IMR-90 (cell line): Measurements from ENCODE around the gene ROBO2. TPM values are rescaled to one million over a fixed set of nuclear protein-coding genes. Genes with fewer than 3 reads are reported as not detected.

Experiments
- ATAC-seq: fragments of 200-7000 bp; cut with Tn5 transposase; 2 replicates; pipeline ENCODE4 v1.9.1; 2020; ENCODE audit warnings: low read depth, mild to moderate bottlenecking, moderate library complexity
- BruUV-seq: library from RNA; stranded (reverse); fragments of 400-500 nt; replicated peaks from 2 replicates; lab custom pipeline; 2021; lab: Mats Ljungman, UMichigan
- CTCF ChIA-PET: fragments of 300-600 bp; formaldehyde crosslinking; extraction: SDS; loops from one replicate; lab custom pipeline; 2021; ENCODE audit warnings: antibody characterized with exemption; lab: Yijun Ruan, JAX
- POLR2A ChIA-PET: fragments of 300-600 bp; sonication (Branson Sonifier 250); formaldehyde crosslinking; loops from one replicate; lab custom pipeline; 2022; ENCODE audit warnings: antibody characterized with exemption; ENCODE audit not compliant: unreplicated experiment; lab: Charles Lee
- DNase-seq: peaks from one replicate; pipeline ENCODE4 v3.0.0; 2013
- H2AFZ ChIP-seq: replicated peaks from 2 replicates; pipeline ENCODE3; 2013; ENCODE audit warnings: low read length, mild to moderate bottlenecking; ENCODE audit not compliant: poor library complexity
- H2AK5ac ChIP-seq: 2 replicates; pipeline ENCODE4 v1.6.1; 2013; ENCODE audit warnings: low read depth, low read length, inconsistent platforms
- H2AK9ac ChIP-seq: replicated peaks from 2 replicates; pipeline ENCODE3; 2013; ENCODE audit warnings: mild to moderate bottlenecking, low read depth, low read length, moderate library complexity; ENCODE audit not compliant: poor library complexity
- H2BK120ac ChIP-seq: 2 replicates; pipeline ENCODE4 v1.6.1; 2013; ENCODE audit warnings: low read depth, low read length, inconsistent platforms
- H2BK15ac ChIP-seq: 3 replicates; pipeline ENCODE4 v1.6.1; 2013; ENCODE audit warnings: low read depth, low read length, inconsistent platforms
- H2BK20ac ChIP-seq: 2 replicates; pipeline ENCODE4 v1.6.1; 2013; ENCODE audit warnings: low read depth, mild to moderate bottlenecking, inconsistent platforms, low read length, moderate library complexity
- H2BK5ac ChIP-seq: 2 replicates; pipeline ENCODE4 v1.6.1; 2013; ENCODE audit warnings: mild to moderate bottlenecking, low read depth, low read length, inconsistent platforms; ENCODE audit not compliant: poor library complexity, severe bottlenecking
- H3K14ac ChIP-seq: replicated peaks from 2 replicates; pipeline ENCODE4 v1.6.1; 2013; ENCODE audit warnings: low read depth, low read length, inconsistent platforms
- H3K18ac ChIP-seq: 2 replicates; pipeline ENCODE4 v1.6.1; 2013; ENCODE audit warnings: low read depth, low read length, control low read depth
- H3K23ac ChIP-seq: 2 replicates; pipeline ENCODE4 v1.6.1; 2013; ENCODE audit warnings: low read depth, low read length, inconsistent platforms
- H3K27ac ChIP-seq: 2 replicates; pipeline ENCODE4 v1.5.1; 2013; ENCODE audit warnings: mild to moderate bottlenecking, control low read depth, low read length; ENCODE audit not compliant: insufficient read depth
- H3K27me3 ChIP-seq: 2 replicates; pipeline ENCODE4 v1.6.1; 2013; ENCODE audit warnings: low read length; ENCODE audit not compliant: control insufficient read depth, insufficient read depth
- H3K36me3 ChIP-seq: 2 replicates; pipeline ENCODE4 v1.6.1; 2013; ENCODE audit warnings: low read length, mixed read lengths; ENCODE audit not compliant: control insufficient read depth, insufficient read depth
- H3K4ac ChIP-seq: 2 replicates; pipeline ENCODE4 v1.6.1; 2013; ENCODE audit warnings: low read depth, low read length, inconsistent platforms
- H3K4me1 ChIP-seq: 2 replicates; pipeline ENCODE4 v1.6.1; 2013; ENCODE audit warnings: low read length, mixed read lengths; ENCODE audit not compliant: control insufficient read depth, insufficient read depth
- H3K4me2 ChIP-seq: 2 replicates; pipeline ENCODE4 v1.6.1; 2013; ENCODE audit warnings: low read depth, mild to moderate bottlenecking, control low read depth, low read length, moderate library complexity
- H3K4me3 ChIP-seq: 2 replicates; pipeline ENCODE4 v1.5.1; 2013; ENCODE audit warnings: low read depth, mild to moderate bottlenecking, control low read depth, low read length, moderate library complexity; ENCODE audit not compliant: insufficient read depth
- H3K56ac ChIP-seq: 2 replicates; pipeline ENCODE4 v1.6.1; 2013; ENCODE audit warnings: low read length, inconsistent platforms; ENCODE audit not compliant: insufficient read depth; ENCODE audit errors: extremely low read depth
- H3K79me1 ChIP-seq, 2 experiments: 2 replicates each; pipeline ENCODE4 v1.6.1; 2013; ENCODE audit warnings: low read length in 2 of 2, inconsistent platforms in 1 of 2, low read depth in 1 of 2
- H3K9ac ChIP-seq: 2 replicates; pipeline ENCODE4 v1.6.1; 2013; ENCODE audit warnings: low read depth, low read length, control low read depth
- H3K9me1 ChIP-seq: 2 replicates; pipeline ENCODE4 v1.6.1; 2013; ENCODE audit warnings: low read length, inconsistent platforms; ENCODE audit not compliant: insufficient read depth
- H3K9me3 ChIP-seq: 2 replicates; pipeline ENCODE4 v1.6.1; 2013; ENCODE audit warnings: low read length; ENCODE audit not compliant: control insufficient read depth, insufficient read depth
- H4K20me1 ChIP-seq: 2 replicates; pipeline ENCODE4 v1.6.1; 2013; ENCODE audit warnings: low read length, inconsistent platforms; ENCODE audit not compliant: insufficient read depth
- H4K5ac ChIP-seq: 2 replicates; pipeline ENCODE4 v1.6.1; 2013; ENCODE audit warnings: mild to moderate bottlenecking, low read depth, low read length, control low read depth
- H4K8ac ChIP-seq, 2 experiments: 2 replicates each; pipeline ENCODE4 v1.6.1; 2013; ENCODE audit warnings: low read depth in 2 of 2, low read length in 2 of 2, control low read depth in 1 of 2, inconsistent platforms in 1 of 2
- H4K91ac ChIP-seq: 2 replicates; pipeline ENCODE4 v1.6.1; 2013; ENCODE audit warnings: low read depth, low read length, inconsistent platforms; ENCODE audit not compliant: insufficient read depth
- POLR2A ChIP-seq: IDR thresholded peaks from 2 replicates; pipeline ENCODE4 v1.6.1; 2012; ENCODE audit warnings: mild to moderate bottlenecking, low read depth, low read length
- RCOR1 ChIP-seq: IDR thresholded peaks from 2 replicates; pipeline ENCODE4 v1.6.1; 2012; ENCODE audit warnings: mild to moderate bottlenecking, low read length, improper control_type of control experiment; ENCODE audit not compliant: insufficient replicate concordance
- WGBS, 2 experiments: methylation state at CpG; one replicate each; pipeline versions ENCODE4 v1.1.5 to v1.1.7; 2013; ENCODE audit warnings: missing lambda C conversion rate in 2 of 2; ENCODE audit not compliant: insufficient read length in 1 of 2; ENCODE audit errors: extremely low coverage in 2 of 2; 5-methylcytosine and 5-hydroxymethylcytosine counted together
- dilution Hi-C: fragments of 300-500 bp; cut with HindIII; formaldehyde crosslinking; loops from one replicate; pipeline ENCODE4 v1.14.3; 2018; ENCODE audit warnings: low sequenced_read_pairs; ENCODE audit not compliant: unreplicated experiment
- in situ Hi-C: fragments of 300-500 bp; cut with MboI; formaldehyde crosslinking; loops from 3 replicates; pipeline ENCODE4 v1.14.3; 2019; ENCODE audit warnings: low sequenced_read_pairs, inconsistent platforms, mixed read lengths
- intact Hi-C: fragments of 100-400 bp; cut with micrococcal nuclease; formaldehyde crosslinking; loops from 2 replicates; pipeline ENCODE4 v1.10.0; 2022
- polyA plus RNA-seq, 3 experiments: library from polyadenylated mRNA; depleted of rRNA; stranded (reverse); fragments of >200 nt; gene quantifications; 2 replicates each; pipeline ENCODE4 v1.2.3, GENCODE V29; 2012; ENCODE audit warnings: low replicate concordance in 1 of 3
- total RNA-seq: library from RNA; depleted of rRNA; stranded (reverse); fragments of >200 nt; gene quantifications from 2 replicates; pipeline ENCODE4 v1.2.3, GENCODE V29; 2012
- TF ChIP-seq, protein P1 (sequence below): fragments of 150-350 bp; IDR thresholded peaks from 2 replicates; pipeline ENCODE4 v1.6.1; 2017; ENCODE audit warnings: mild to moderate bottlenecking, antibody characterized with exemption, low read length, low read depth

Gene ROBO2
- total and polyA plus RNA-seq, 2 of the 4 experiments (the other 2 are of a cell fraction): 9.3 to 14.5 TPM

DNA sequence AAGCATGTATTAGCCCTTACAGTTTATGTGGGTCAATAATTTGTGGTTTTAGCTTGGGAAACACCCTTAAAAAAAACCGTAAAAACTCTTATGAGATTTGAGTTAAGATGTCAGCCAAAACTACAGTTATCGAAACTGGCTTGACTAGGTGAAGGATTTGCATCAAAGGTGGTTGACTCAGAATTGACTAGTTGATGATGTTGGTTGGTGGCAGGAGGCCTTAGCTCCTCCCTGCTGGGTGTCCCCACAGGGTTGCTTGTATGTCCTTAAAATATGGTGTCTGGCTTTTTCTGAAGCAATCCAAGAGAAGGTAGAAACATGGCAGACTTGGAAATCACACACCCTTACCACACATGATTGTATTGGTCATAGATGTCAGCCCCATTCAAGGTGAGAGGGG is 305.1 kb downstream of the ROBO2 start:
- dilution Hi-C loops (no loop called here), intact Hi-C loops (no loop called here), in situ Hi-C loops (no loop called here)
- Histone ChIP-seq H4K8ac (no peak overlapping the region), H3K9me1 (no peaks in the 10 kb centered on the region), H2BK15ac (no peak overlapping the region), H4K20me1 (no peaks in the 10 kb centered on the region), H3K79me1 (no peaks in the 10 kb centered on the region), H3K4me1 (no peaks in the 10 kb centered on the region), H3K4me3 (no peak overlapping the region), H2BK20ac (no peak overlapping the region), H3K9ac (no peak overlapping the region), H3K27ac (no peak overlapping the region), H2BK120ac (no peak overlapping the region), H2AFZ (no peak overlapping the region), H3K18ac (no peak overlapping the region), H3K27me3 (no peaks in the 10 kb centered on the region), H3K56ac (no peak overlapping the region), H3K9me3 (no peaks in the 10 kb centered on the region), H3K4me2 (no peak overlapping the region), H2BK5ac (no peak overlapping the region), H2AK9ac (no peak overlapping the region), H3K23ac (no peak overlapping the region), H4K91ac (no peak overlapping the region), H3K4ac (no peak overlapping the region), H2AK5ac (no peak overlapping the region), H3K36me3 (no peaks in the 10 kb centered on the region), H3K14ac (no peak overlapping the region), H4K5ac (no peak overlapping the region)
- BruUV-seq: no TSS peak
- ATAC-seq (no peak), DNase-seq (no peak)
- TF ChIP-seq, protein P1, sequence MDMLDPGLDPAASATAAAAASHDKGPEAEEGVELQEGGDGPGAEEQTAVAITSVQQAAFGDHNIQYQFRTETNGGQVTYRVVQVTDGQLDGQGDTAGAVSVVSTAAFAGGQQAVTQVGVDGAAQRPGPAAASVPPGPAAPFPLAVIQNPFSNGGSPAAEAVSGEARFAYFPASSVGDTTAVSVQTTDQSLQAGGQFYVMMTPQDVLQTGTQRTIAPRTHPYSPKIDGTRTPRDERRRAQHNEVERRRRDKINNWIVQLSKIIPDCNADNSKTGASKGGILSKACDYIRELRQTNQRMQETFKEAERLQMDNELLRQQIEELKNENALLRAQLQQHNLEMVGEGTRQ: no peak
- no peak for TF ChIP-seq POLR2A
- no peak for TF ChIP-seq RCOR1
- no CpG with 5 or more reads among the region's 2 CpGs for WGBS, 2 experiments
- ChIA-PET POLR2A (no interaction called here), CTCF (no interaction called here)
